ENCODE results near the gene TSHR. TPM values are rescaled to one million over a fixed set of nuclear protein-coding genes. Genes with fewer than 3 reads are reported as not detected.

Gene TSHR
- total and polyA plus RNA-seq, 2 of the 13 experiments (the other 11 are each of a cell fraction or from before 2014, with no cell fraction given) = not detected

GRCh38 chr14:80941241-80942185 is 13.9 kb upstream of the TSHR start, which contains the start of gene CEP128 (continued):
- no peak for TF ChIP-seq ATF6 (CRISPR knock-in tag; conservative IDR thresholded peaks at IDR 0.05)
- TF ChIP-seq KLF16 (CRISPR knock-in tag; IDR thresholded peaks at IDR 0.05) = peak in 1 of 2 experiments; percentile 45; a peak in 1 of 4 replicates
- TF ChIP-seq ZBTB20 (CRISPR knock-in tag; IDR thresholded peaks at IDR 0.05; ENCODE audit: borderline replicate concordance, low read depth) = no peak
- TF ChIP-seq MYPOP (CRISPR knock-in tag; IDR thresholded peaks at IDR 0.05) = peak; percentile 56; the same call in 1 of the 2 replicates
- no peak for TF ChIP-seq ZNF784 (CRISPR knock-in tag; IDR thresholded peaks at IDR 0.05; ENCODE audit: borderline replicate concordance)
- no peak for TF ChIP-seq ETV5 (CRISPR knock-in tag; IDR thresholded peaks at IDR 0.05; ENCODE audit: borderline replicate concordance)
- TF ChIP-seq ZNF24 (IDR thresholded peaks at IDR 0.05) = no peak
- peak; percentile 92 for TF ChIP-seq GATAD1 (CRISPR knock-in tag; IDR thresholded peaks at IDR 0.05)
- TF ChIP-seq ATAD3A (CRISPR knock-in tag; IDR thresholded peaks at IDR 0.05) = no peak
- no peak; the same call in 1 of the 2 replicates for TF ChIP-seq ZNF350 (CRISPR knock-in tag; IDR thresholded peaks at IDR 0.05; ENCODE audit: borderline replicate concordance, low read depth)
- peak; percentile 88; the same call in 1 of the 3 replicates for TF ChIP-seq MXI1 (IDR thresholded peaks at IDR 0.05; ENCODE audit: borderline replicate concordance, low read depth, low read length)
- TF ChIP-seq ZHX2 (IDR thresholded peaks at IDR 0.05; ENCODE audit: low read depth) = no peak
- no peak for TF ChIP-seq ZHX2 (CRISPR knock-in tag; IDR thresholded peaks at IDR 0.05; ENCODE audit: borderline replicate concordance)
- TF ChIP-seq RBFOX2 (IDR thresholded peaks at IDR 0.05; ENCODE audit: low read depth, low read length) = 0 out of 2 replicates have a peak, but pooled peaks have one; percentile 19
- TF ChIP-seq MXD3 (CRISPR knock-in tag; IDR thresholded peaks at IDR 0.05) = no peak
- TF ChIP-seq ZNF296 (CRISPR knock-in tag; conservative IDR thresholded peaks at IDR 0.05) = no peak
- 0 out of 2 replicates have a peak, but pooled peaks have one; percentile 91 for TF ChIP-seq TBP (CRISPR knock-in tag; IDR thresholded peaks at IDR 0.05)
- peak; percentile 19; the same call in 1 of the 2 replicates for TF ChIP-seq RXRB (CRISPR knock-in tag; IDR thresholded peaks at IDR 0.05; ENCODE audit: borderline replicate concordance)

Data from HepG2 (cell line).